Measurements from ENCODE around the gene ECHDC3.

ECHDC3 gene

GRCh38 chr10:11713186-11713743 is 28.9 kb upstream of the ECHDC3 start:
- TF ChIP-seq POLR2AphosphoS5 (IDR thresholded peaks at IDR 0.05; ENCODE audit: borderline replicate concordance, low read depth, low read length) (no peak), EZH2 (IDR thresholded peaks at IDR 0.05) (no peak), FOXP2 (optimal IDR thresholded peaks at IDR 0.05; ENCODE audit: control extremely low read depth, extremely low read length, insufficient read depth) (no peak)
- Histone ChIP-seq H3K9ac (ENCODE audit: insufficient read length) (no peak overlapping the region), H3K9me3 (ENCODE audit: low read depth, low read length) (no peaks in the 10 kb centered on the region), H3K27ac (no peak overlapping the region), H3K36me3 (ENCODE audit: insufficient read depth, low read length) (no peaks in the 10 kb centered on the region), H3K4me3 (no peak overlapping the region)
- no peak for DNase-seq (ENCODE audit: low read depth, low spot score)

GRCh38 chr10:11713963-11714362 is 28.2 kb upstream of the ECHDC3 start:
- TF ChIP-seq EZH2 (IDR thresholded peaks at IDR 0.05) (no peak), FOXP2 (optimal IDR thresholded peaks at IDR 0.05; ENCODE audit: control extremely low read depth, extremely low read length, insufficient read depth) (no peak), POLR2AphosphoS5 (IDR thresholded peaks at IDR 0.05; ENCODE audit: borderline replicate concordance, low read depth, low read length) (no peak)
- Histone ChIP-seq H3K4me3 (no peak overlapping the region), H3K36me3 (ENCODE audit: insufficient read depth, low read length) (no peaks in the 10 kb centered on the region), H3K9me3 (ENCODE audit: low read depth, low read length) (no peaks in the 10 kb centered on the region), H3K27ac (no peak overlapping the region), H3K9ac (ENCODE audit: insufficient read length) (no peak overlapping the region)
- no peak for DNase-seq (ENCODE audit: low read depth, low spot score)

- Histone ChIP-seq H3K4me3 (no peak overlapping the region), H3K9me3 (ENCODE audit: low read depth, low read length) (no peaks in the 10 kb centered on the region), H3K36me3 (ENCODE audit: insufficient read depth, low read length) (no peaks in the 10 kb centered on the region), H3K27ac (no peak overlapping the region), H3K9ac (ENCODE audit: insufficient read length) (no peak overlapping the region)
- DNase-seq (ENCODE audit: low read depth, low spot score), result no peak
- TF ChIP-seq POLR2AphosphoS5 (IDR thresholded peaks at IDR 0.05; ENCODE audit: borderline replicate concordance, low read depth, low read length) (no peak), FOXP2 (optimal IDR thresholded peaks at IDR 0.05; ENCODE audit: control extremely low read depth, extremely low read length, insufficient read depth) (no peak), EZH2 (IDR thresholded peaks at IDR 0.05) (no peak)
Measured at GRCh38 chr10:11714750-11715365, 27.3 kb upstream of the ECHDC3 start.

- TF ChIP-seq FOXP2 (optimal IDR thresholded peaks at IDR 0.05; ENCODE audit: control extremely low read depth, extremely low read length, insufficient read depth) (no peak), POLR2AphosphoS5 (IDR thresholded peaks at IDR 0.05; ENCODE audit: borderline replicate concordance, low read depth, low read length) (no peak), EZH2 (IDR thresholded peaks at IDR 0.05) (no peak)
- H3K9me3 ChIP-seq (ENCODE audit: low read depth, low read length), result no peaks in the 10 kb centered on the region
- H3K36me3 ChIP-seq (ENCODE audit: insufficient read depth, low read length), result no peaks in the 10 kb centered on the region
- no peak overlapping the region for H3K9ac ChIP-seq (ENCODE audit: insufficient read length)
- H3K4me3 ChIP-seq, result no peak overlapping the region
- H3K27ac ChIP-seq, result no peak overlapping the region
- DNase-seq (ENCODE audit: low read depth, low spot score), result no peak
Measured at GRCh38 chr10:11715815-11716494, 26.2 kb upstream of the ECHDC3 start.

GRCh38 chr10:11716686-11717085 is 25.5 kb upstream of the ECHDC3 start:
- TF ChIP-seq POLR2AphosphoS5 (IDR thresholded peaks at IDR 0.05; ENCODE audit: borderline replicate concordance, low read depth, low read length) (no peak), EZH2 (IDR thresholded peaks at IDR 0.05) (no peak), FOXP2 (optimal IDR thresholded peaks at IDR 0.05; ENCODE audit: control extremely low read depth, extremely low read length, insufficient read depth) (no peak)
- H3K9ac ChIP-seq (ENCODE audit: insufficient read length), result no peak overlapping the region
- H3K9me3 ChIP-seq (ENCODE audit: low read depth, low read length), result no peaks in the 10 kb centered on the region
- DNase-seq (ENCODE audit: low read depth, low spot score), result no peak
- no peak overlapping the region for H3K4me3 ChIP-seq
- no peak overlapping the region for H3K27ac ChIP-seq
- H3K36me3 ChIP-seq (ENCODE audit: insufficient read depth, low read length), result no peaks in the 10 kb centered on the region

- TF ChIP-seq POLR2AphosphoS5 (IDR thresholded peaks at IDR 0.05; ENCODE audit: borderline replicate concordance, low read depth, low read length), result no peak
- TF ChIP-seq EZH2 (IDR thresholded peaks at IDR 0.05), result no peak
- TF ChIP-seq FOXP2 (optimal IDR thresholded peaks at IDR 0.05; ENCODE audit: control extremely low read depth, extremely low read length, insufficient read depth), result no peak
- no peaks in the 10 kb centered on the region for H3K36me3 ChIP-seq (ENCODE audit: insufficient read depth, low read length)
- H3K9me3 ChIP-seq (ENCODE audit: low read depth, low read length), result no peaks in the 10 kb centered on the region
- no peak for DNase-seq (ENCODE audit: low read depth, low spot score)
- no peak overlapping the region for H3K27ac ChIP-seq
- H3K4me3 ChIP-seq, result no peak overlapping the region
- H3K9ac ChIP-seq (ENCODE audit: insufficient read length), result no peak overlapping the region
Measured at GRCh38 chr10:11719496-11720259, 22.5 kb upstream of the ECHDC3 start.

GRCh38 chr10:11720260-11720741 is 21.9 kb upstream of the ECHDC3 start:
- Histone ChIP-seq H3K9me3 (ENCODE audit: low read depth, low read length) (no peaks in the 10 kb centered on the region), H3K9ac (ENCODE audit: insufficient read length) (no peak overlapping the region), H3K36me3 (ENCODE audit: insufficient read depth, low read length) (no peaks in the 10 kb centered on the region), H3K27ac (no peak overlapping the region), H3K4me3 (no peak overlapping the region)
- DNase-seq (ENCODE audit: low read depth, low spot score), result no peak
- TF ChIP-seq FOXP2 (optimal IDR thresholded peaks at IDR 0.05; ENCODE audit: control extremely low read depth, extremely low read length, insufficient read depth), result no peak
- no peak for TF ChIP-seq EZH2 (IDR thresholded peaks at IDR 0.05)

GRCh38 chr10:11721806-11722205 is 20.4 kb upstream of the ECHDC3 start:
- H3K27ac ChIP-seq, result no peak overlapping the region
- DNase-seq (ENCODE audit: low read depth, low spot score), result no peak
- no peak overlapping the region for H3K9ac ChIP-seq (ENCODE audit: insufficient read length)
- H3K36me3 ChIP-seq (ENCODE audit: insufficient read depth, low read length), result no peaks in the 10 kb centered on the region
- no peak for TF ChIP-seq FOXP2 (optimal IDR thresholded peaks at IDR 0.05; ENCODE audit: control extremely low read depth, extremely low read length, insufficient read depth)
- no peak for TF ChIP-seq POLR2AphosphoS5 (IDR thresholded peaks at IDR 0.05; ENCODE audit: borderline replicate concordance, low read depth, low read length)
- TF ChIP-seq EZH2 (IDR thresholded peaks at IDR 0.05), result no peak
- no peak overlapping the region for H3K4me3 ChIP-seq
- no peaks in the 10 kb centered on the region for H3K9me3 ChIP-seq (ENCODE audit: low read depth, low read length)
